Measurements from ENCODE around the gene DCUN1D2. TPM values are rescaled to one million over a fixed set of nuclear protein-coding genes. Genes with fewer than 3 reads are reported as not detected.

The DCUN1D2 gene
- total and polyA plus RNA-seq, 10 of the 15 experiments (the other 5 are each of a cell fraction or from before 2014, with no cell fraction given): 2.5 to 23.6 (median 9.3) TPM

DNA sequence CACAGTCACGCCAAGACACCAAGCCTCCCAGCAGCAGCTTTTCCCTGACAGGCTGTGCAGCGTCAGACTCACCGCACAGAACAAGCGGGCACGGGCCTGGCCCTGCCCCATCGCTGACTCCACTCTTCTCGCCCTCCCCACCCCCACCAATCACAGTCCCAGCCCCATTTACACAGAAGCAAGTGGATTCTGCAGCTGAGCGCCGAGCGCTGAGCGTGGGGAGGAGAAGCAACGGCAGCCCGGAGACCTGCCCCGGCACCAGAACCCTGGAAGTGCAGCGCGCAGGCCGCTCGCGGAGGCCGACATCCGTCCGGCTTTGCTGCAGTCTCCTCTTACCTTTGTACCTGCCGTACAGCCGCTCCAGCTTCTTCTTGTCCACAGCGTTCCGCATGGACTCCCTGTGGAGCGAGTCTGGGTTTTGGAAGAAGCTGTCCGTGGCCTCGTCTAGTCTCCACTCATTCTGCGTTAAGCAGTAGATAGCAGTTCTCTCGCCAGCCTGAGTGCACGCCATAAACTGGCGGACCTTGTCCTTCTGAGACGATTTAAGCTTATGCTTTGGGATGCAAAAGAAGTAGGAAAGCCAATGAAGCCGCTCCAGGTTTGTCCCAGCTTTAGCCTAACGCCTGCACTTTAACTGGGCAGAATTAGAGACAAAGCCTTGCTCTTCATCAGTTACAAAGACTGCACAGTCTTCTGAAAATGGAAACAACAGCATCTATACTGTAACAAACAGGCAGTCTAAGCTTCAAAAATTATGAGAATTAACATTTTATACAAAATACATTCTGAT is 6.8 kb downstream of the DCUN1D2 start:
- no peaks in the 10 kb centered on the region for H4K20me1 ChIP-seq (ENCODE audit: control insufficient read depth, insufficient read depth)
- no peak overlapping the region for H3K9ac ChIP-seq (ENCODE audit: control insufficient read depth, insufficient read depth, low read length)
- H3K36me3 ChIP-seq (ENCODE audit: control insufficient read depth in 2 of 2, insufficient read depth in 2 of 2, low read length in 1 of 2): peaks cover 1 to 8% of the 10 kb centered on the region in 2 experiments; a peak in 2 of 4 replicates
- no peak for DNase-seq (ENCODE audit: low read depth, low spot score)
- in situ Hi-C loops (cut with MboI) (no loop called here), intact Hi-C loops (cut with micrococcal nuclease; ENCODE audit: unreplicated experiment) (no loop called here)
- POLR2A ChIA-PET: interaction anchor here (0.7 to 1.0 kb wide), 2 partner anchors 10 to 17 kb away, joined by 4 to 7 read pairs; no protein-coding TSS in a partner anchor
- no peak overlapping the region for H3K4me2 ChIP-seq (ENCODE audit: control insufficient read depth, insufficient read depth)
- no peak for TF ChIP-seq EZH2 (IDR thresholded peaks at IDR 0.05; ENCODE audit: borderline replicate concordance, control insufficient read depth, low read depth, low read length)
- no peak for TF ChIP-seq JUND (IDR thresholded peaks at IDR 0.05; ENCODE audit: low read depth, low read length)
- no peak for TF ChIP-seq ZZZ3 (IDR thresholded peaks at IDR 0.05; ENCODE audit: control insufficient read depth, insufficient read length, low read depth)
- TF ChIP-seq ZNF24 (IDR thresholded peaks at IDR 0.05): no peak
- TF ChIP-seq BHLHE40 (IDR thresholded peaks at IDR 0.05; ENCODE audit: borderline replicate concordance in 1 of 2, low read depth in 2 of 2, low read length in 1 of 2): no peak
- TF ChIP-seq PKNOX1 (IDR thresholded peaks at IDR 0.05): no peak
- TF ChIP-seq NFYA (IDR thresholded peaks at IDR 0.05; ENCODE audit: borderline replicate concordance, low read depth, low read length): no peak
- TF ChIP-seq ZNF592 (IDR thresholded peaks at IDR 0.05): no peak
- TF ChIP-seq FOXK2 (IDR thresholded peaks at IDR 0.05): no peak
- no peak for TF ChIP-seq MXI1 (IDR thresholded peaks at IDR 0.05; ENCODE audit: low read depth, low read length)
- no peak for TF ChIP-seq NR2F1 (conservative IDR thresholded peaks at IDR 0.05)
- no peak for TF ChIP-seq EP300 (IDR thresholded peaks at IDR 0.05; ENCODE audit: borderline replicate concordance in 1 of 2, control insufficient read depth in 1 of 2, low read depth in 2 of 2, low read length in 2 of 2)
- H2AFZ ChIP-seq (ENCODE audit: control insufficient read depth, low read depth, low read length): no peak overlapping the region
- CTCF ChIA-PET: no interaction called here
- no peaks in the 10 kb centered on the region for H3K27me3 ChIP-seq (replicated peaks in 1 of 2; ENCODE audit: control insufficient read depth in 2 of 2, insufficient read depth in 2 of 2, low read length in 1 of 2)
- peaks cover 11% of the 10 kb centered on the region for H3K4me1 ChIP-seq (ENCODE audit: control insufficient read depth, insufficient read depth, low read length)
- H3K4me3 ChIP-seq: no peak overlapping the region
- RAD21 ChIA-PET (ENCODE audit: unreplicated experiment): interaction anchor here (1.2 kb wide), 2 partner anchors 12 to 13 kb away, joined by 3 read pairs; no protein-coding TSS in a partner anchor
- no peak overlapping the region for H3K27ac ChIP-seq (ENCODE audit: control insufficient read depth, insufficient read depth)
- 98% methylated on average over 36 of the region's 36 CpGs for WGBS (ENCODE audit: insufficient coverage, insufficient replicate concordance, low lambda C conversion rate, missing lambda C conversion rate)
- peaks cover 40% of the 10 kb centered on the region for H3K79me2 ChIP-seq (ENCODE audit: control insufficient read depth, insufficient read depth, low read length)
- FAIRE-seq: no peak
- ATAC-seq: no peak
- no TSS peak for BruUV-seq (replicated peaks)
- no peaks in the 10 kb centered on the region for H3K9me3 ChIP-seq (replicated peaks; ENCODE audit: control insufficient read depth, insufficient read depth, low read length)
- SMC1A ChIA-PET (ENCODE audit: uncharacterized antibody, unreplicated experiment): interaction anchor here (1.0 to 1.3 kb wide), 2 partner anchors 10 to 20 kb away, joined by 3 to 5 read pairs; no protein-coding TSS in a partner anchor
